ENCODE measurements around the gene TTC5. TPM values are rescaled to one million over a fixed set of nuclear protein-coding genes. Genes with fewer than 3 reads are reported as not detected.
"Not testable (repeated sequence)": the region's sequence is repeated elsewhere in the genome, so short reads cannot be mapped to it uniquely, and the experiment has no call there.

The TTC5 gene
- total RNA-seq, 2 donors from 2014 or later: 11.1 to 18.5 TPM

DNA sequence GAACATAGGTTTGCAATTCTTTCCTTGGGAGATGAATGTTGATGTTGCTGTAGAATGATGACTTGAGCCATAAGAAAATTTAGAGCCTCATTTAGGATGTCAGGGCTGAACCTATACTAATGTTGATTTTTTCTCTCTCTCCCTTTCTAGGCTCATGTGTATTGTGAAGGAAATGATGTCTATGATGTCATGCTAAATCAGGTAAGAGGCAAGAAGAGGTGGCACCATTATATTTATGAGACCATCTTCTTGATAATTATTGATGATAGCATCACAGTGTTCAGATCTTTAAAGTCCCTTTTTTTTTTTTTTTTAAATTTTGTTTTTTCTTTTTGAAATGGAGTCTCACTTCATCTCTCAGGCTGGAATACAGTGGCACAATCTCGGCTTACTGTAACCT is 41.0 kb upstream of the TTC5 start:
- Histone ChIP-seq H3K27me3 (replicated peaks; ENCODE audit: insufficient read depth) (no peaks in the 10 kb centered on the region), H3K4me3 (no peak overlapping the region), H3K36me3 (no peaks in the 10 kb centered on the region), H3K4me1 (replicated peaks) (no peaks in the 10 kb centered on the region), H3K27ac (no peak overlapping the region), H3K9me3 (no peaks in the 10 kb centered on the region)
- intact Hi-C loops (cut with DNase I): no loop called here
- TF ChIP-seq POLR2AphosphoS5 (IDR thresholded peaks at IDR 0.05): no peak
- TF ChIP-seq POLR2A (IDR thresholded peaks at IDR 0.05): no peak
- no peak for TF ChIP-seq CTCF (IDR thresholded peaks at IDR 0.05)
- no peak for DNase-seq (ENCODE audit: low spot score)
- WGBS: 95% methylated on average over 1 of the region's 1 CpG

- H3K27ac ChIP-seq: no peak overlapping the region
- 89% methylated on average over 1 of the region's 1 CpG for WGBS
- H3K9me3 ChIP-seq: no peaks in the 10 kb centered on the region
- H3K36me3 ChIP-seq: no peaks in the 10 kb centered on the region
- no peak overlapping the region for H3K4me3 ChIP-seq
- TF ChIP-seq POLR2AphosphoS5 (IDR thresholded peaks at IDR 0.05) (no peak), POLR2A (IDR thresholded peaks at IDR 0.05) (no peak)
- intact Hi-C loops (cut with DNase I): no loop called here
- H3K4me1 ChIP-seq (replicated peaks): no peaks in the 10 kb centered on the region
- DNase-seq (ENCODE audit: low spot score): no peak
- no peaks in the 10 kb centered on the region for H3K27me3 ChIP-seq (replicated peaks; ENCODE audit: insufficient read depth)
Observed at GRCh38 chr14:20345366-20345765, 39.6 kb upstream of the TTC5 start.

DNA sequence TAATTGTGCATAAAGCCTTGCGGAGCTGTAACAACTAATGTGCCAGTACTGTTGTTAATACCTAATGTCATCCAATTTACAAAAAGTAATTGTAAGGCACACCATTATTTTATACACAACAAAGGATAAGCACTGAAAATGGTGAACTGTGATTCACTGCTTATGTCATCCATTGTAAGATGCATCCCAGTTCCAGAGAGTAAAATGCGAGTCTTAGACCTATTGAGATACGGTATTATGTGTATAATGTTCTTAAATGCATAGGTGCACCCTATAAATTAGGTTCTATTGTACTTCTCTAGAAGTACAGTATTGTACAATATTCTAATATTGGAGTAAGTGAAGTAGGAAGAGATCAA is 38.1 kb upstream of the TTC5 start:
- H3K27me3 ChIP-seq (replicated peaks; ENCODE audit: insufficient read depth): no peaks in the 10 kb centered on the region
- H3K9me3 ChIP-seq: no peaks in the 10 kb centered on the region
- DNase-seq (ENCODE audit: low spot score): no peak
- TF ChIP-seq CTCF (IDR thresholded peaks at IDR 0.05) (no peak), POLR2A (IDR thresholded peaks at IDR 0.05) (no peak), POLR2AphosphoS5 (IDR thresholded peaks at IDR 0.05) (no peak)
- no peaks in the 10 kb centered on the region for H3K4me1 ChIP-seq (replicated peaks)
- peak overlapping the region; percentile 56 to 68 for H3K4me3 ChIP-seq
- 2% methylated on average over 3 of the region's 3 CpGs for WGBS
- H3K36me3 ChIP-seq: no peaks in the 10 kb centered on the region
- peak overlapping the region; percentile 89 for H3K27ac ChIP-seq
- intact Hi-C loops (cut with DNase I): loop anchor here (2.0 kb wide), 2 partner anchors 111 to 341 kb away; partner anchors contain the start of genes APEX1, OSGEP and RNASE4

GRCh38 chr14:20343092-20343861 is 37.5 kb upstream of the TTC5 start, which contains the start of gene PARP2:
Gene PARP2 (plus strand): TSS chr14:20343635. CDS start chr14:20343642, 7 bp downstream.
- intact Hi-C loops (cut with DNase I): loop anchor here (2.0 kb wide), 2 partner anchors 112 to 342 kb away; partner anchors contain the start of genes APEX1, OSGEP and RNASE4
- Histone ChIP-seq H3K27ac (peak within 1 kb of the TSS; percentile 89), H3K9me3 (no peaks in the 10 kb centered on the region), H3K4me1 (replicated peaks) (no peaks in the 10 kb centered on the region), H3K4me3 (peak within 1 kb of the TSS; percentile 56 to 68), H3K36me3 (no peaks in the 10 kb centered on the region), H3K27me3 (replicated peaks; ENCODE audit: insufficient read depth) (no peaks in the 10 kb centered on the region)
- TF ChIP-seq CTCF (IDR thresholded peaks at IDR 0.05) (peak in 2 of 4 experiments; percentile 18 to 27), POLR2A (IDR thresholded peaks at IDR 0.05) (peak; percentile 65), POLR2AphosphoS5 (IDR thresholded peaks at IDR 0.05) (peak; percentile 99)
- WGBS: under 1% methylated on average over 50 of the region's 50 CpGs
- peak; percentile 95 for DNase-seq (ENCODE audit: low spot score)

DNA sequence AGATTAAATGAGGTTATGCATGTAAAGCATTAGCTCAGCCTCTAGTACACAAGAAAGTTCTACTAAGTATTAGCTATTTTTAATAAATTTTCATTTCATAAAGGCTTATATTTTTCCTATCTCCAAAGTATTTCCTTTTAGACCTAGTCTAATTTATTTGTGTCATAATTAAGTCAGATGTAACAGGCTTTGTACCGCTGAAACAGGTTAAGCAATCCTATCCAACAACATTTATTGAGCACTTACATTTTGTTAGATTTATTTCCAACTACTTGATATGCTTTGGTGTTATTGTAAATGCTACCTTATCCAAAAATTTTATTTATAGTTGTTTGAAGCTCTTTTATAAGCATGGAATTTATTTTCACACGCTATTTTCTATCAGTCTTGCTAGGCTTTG is 35.9 kb upstream of the TTC5 start:
- Histone ChIP-seq H3K4me3 (peak overlapping the region in 1 of 2 donors; percentile 56), H3K27me3 (replicated peaks; ENCODE audit: insufficient read depth) (no peaks in the 10 kb centered on the region), H3K4me1 (replicated peaks) (no peaks in the 10 kb centered on the region), H3K9me3 (no peaks in the 10 kb centered on the region), H3K27ac (peak overlapping the region; percentile 89), H3K36me3 (no peaks in the 10 kb centered on the region)
- no peak for TF ChIP-seq POLR2AphosphoS5 (IDR thresholded peaks at IDR 0.05)
- TF ChIP-seq POLR2A (IDR thresholded peaks at IDR 0.05): no peak
- no peak for TF ChIP-seq CTCF (IDR thresholded peaks at IDR 0.05)
- 52% methylated on average over 2 of the region's 2 CpGs for WGBS
- no peak for DNase-seq (ENCODE audit: low spot score)
- intact Hi-C loops (cut with DNase I): loop anchor here (2.0 kb wide), 2 partner anchors 113 to 343 kb away; partner anchors contain the start of genes APEX1, OSGEP and RNASE4

- H3K27me3 ChIP-seq (replicated peaks; ENCODE audit: insufficient read depth); DNase-seq (ENCODE audit: low spot score); H3K9me3 ChIP-seq; H3K36me3 ChIP-seq; intact Hi-C loops (cut with DNase I); H3K4me3 ChIP-seq; H3K4me1 ChIP-seq (replicated peaks); H3K27ac ChIP-seq: not testable (repeated sequence)
- 94% methylated on average over 4 of the region's 4 CpGs for WGBS
Observed at GRCh38 chr14:20341032-20341431, 35.3 kb upstream of the TTC5 start.
